Activated CD4-positive, alpha-beta T cell treated with anti-CD3 and anti-CD28 coated beads, Interleukin-2, amount 10 ng/mL, durations not matched to agents 24 days and 14 days (primary cell): Measurements from ENCODE around the gene KCNJ5. TPM values are rescaled to one million over a fixed set of nuclear protein-coding genes. Genes with fewer than 3 reads are reported as not detected.

ENCODE experiments used
- DNase-seq: peaks from one replicate; pipeline ENCODE4 v3.0.0; 2022
- H3K27ac Mint-ChIP-seq: one replicate; pipeline ENCODE4 v1.8.0; 2022; ENCODE audit warnings: mild to moderate bottlenecking, mixed read lengths
- H3K27me3 Mint-ChIP-seq: one replicate; pipeline ENCODE4 v1.8.0; 2022; ENCODE audit warnings: mixed read lengths
- H3K36me3 Mint-ChIP-seq: one replicate; pipeline ENCODE4 v1.8.0; 2022; ENCODE audit warnings: low read depth, mild to moderate bottlenecking, mixed read lengths
- H3K4me1 Mint-ChIP-seq: one replicate; pipeline ENCODE4 v1.8.0; 2021; ENCODE audit warnings: mixed read lengths
- H3K4me3 Mint-ChIP-seq: one replicate; pipeline ENCODE4 v1.8.0; 2022; ENCODE audit warnings: mild to moderate bottlenecking, moderate library complexity, mixed read lengths
- H3K9me3 Mint-ChIP-seq: one replicate; pipeline ENCODE4 v1.8.0; 2021; ENCODE audit warnings: mixed read lengths
- intact Hi-C: fragments of 100-400 bp; cut with micrococcal nuclease; formaldehyde crosslinking; loops from one replicate; pipeline ENCODE4 v1.15.1; 2023
- total RNA-seq: library from RNA; stranded (reverse); gene quantifications from 2 replicates; pipeline ENCODE4 v1.2.3, GENCODE V29; 2022

KCNJ5 gene
- not detected in 2 replicates for total RNA-seq

DNA sequence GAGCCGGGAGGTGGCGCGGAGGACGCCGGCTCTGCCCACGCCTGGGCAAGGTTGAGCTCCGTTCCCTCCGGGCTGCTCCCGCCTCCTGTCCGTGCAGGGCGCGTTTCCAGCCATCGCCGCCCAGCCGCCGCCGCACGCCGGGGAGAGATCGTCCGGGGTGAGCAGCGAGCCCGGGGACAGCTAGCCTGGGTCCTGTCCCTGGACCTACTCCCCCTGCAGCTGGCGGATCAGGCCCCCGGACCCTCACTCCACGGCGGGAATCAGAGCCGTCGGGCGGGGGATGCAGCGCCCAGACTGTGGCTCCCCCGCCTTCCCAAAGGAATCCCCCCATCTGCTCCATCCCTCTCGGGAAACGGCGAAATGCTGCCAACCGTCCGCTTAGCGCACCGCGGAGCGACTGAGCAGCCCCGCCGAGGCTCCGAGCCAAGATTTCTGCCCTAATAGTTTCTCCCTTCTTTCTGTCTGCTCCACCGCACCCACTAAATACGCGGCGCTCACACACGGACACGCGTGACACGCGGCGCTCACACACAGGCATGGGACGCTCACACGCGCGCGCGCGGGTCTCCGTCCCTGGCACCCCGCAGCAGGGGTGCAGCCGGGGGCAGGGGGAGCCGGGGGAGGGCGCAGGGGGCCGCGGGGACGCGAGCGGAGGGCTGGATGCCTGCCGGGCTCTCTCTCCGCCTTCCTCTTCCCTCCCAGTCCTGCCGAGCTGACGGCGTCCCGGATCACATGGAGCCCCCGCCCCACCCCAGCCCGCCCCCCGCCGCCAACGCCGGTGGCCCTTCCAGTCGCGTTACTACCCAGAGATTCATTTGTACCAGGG lies at the start of gene KCNJ5:
TSS of gene KCNJ5 (plus strand) at position 814 of the 826 bp plus-strand sequence. CDS start 19,918 bp downstream, outside the sequence.
- Mint-ChIP-seq H3K27ac (no peak within 1 kb of the TSS), H3K9me3 (no peaks in the 10 kb centered on the region), H3K27me3 (peaks cover 70% of the 10 kb centered on the region), H3K36me3 (no peaks in the 10 kb centered on the region), H3K4me3 (peak within 1 kb of the TSS; percentile 75), H3K4me1 (peaks cover 8% of the 10 kb centered on the region)
- no peak for DNase-seq
- intact Hi-C loops: loop anchor here (2.0 kb wide), 1 partner anchor 14 kb away; no protein-coding TSS in a partner anchor

DNA sequence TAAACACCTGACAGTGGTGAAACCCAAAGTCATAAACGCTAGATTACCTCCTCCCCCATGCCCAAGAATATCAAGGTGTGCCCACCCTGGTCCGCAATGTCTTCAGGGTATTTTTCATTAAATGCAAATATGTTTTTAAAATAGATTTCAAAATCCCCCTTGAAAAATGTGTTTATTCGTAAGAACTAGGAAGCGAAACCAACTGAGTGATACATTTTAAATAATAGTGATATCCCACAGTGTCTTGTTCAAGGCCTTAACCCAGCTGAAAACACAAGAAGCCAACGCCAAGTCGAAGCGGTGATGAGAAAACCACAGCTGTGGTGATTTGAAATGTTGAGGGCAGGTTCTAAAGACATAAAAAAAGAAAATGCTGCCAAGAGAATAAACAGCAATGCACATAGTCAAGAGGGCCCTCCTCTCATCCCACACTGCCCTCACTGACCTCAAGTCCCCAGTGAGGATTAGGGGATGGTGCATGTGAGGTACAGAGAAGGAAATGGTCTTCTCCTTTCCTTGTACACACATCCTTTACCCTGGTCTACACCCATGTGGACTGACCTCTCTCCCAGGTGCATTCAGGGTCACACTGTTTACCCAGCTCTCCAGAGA lies 49.6 kb upstream of the KCNJ5 start:
- H3K36me3 Mint-ChIP-seq: no peaks in the 10 kb centered on the region
- H3K27me3 Mint-ChIP-seq: no peaks in the 10 kb centered on the region
- DNase-seq: no peak
- no peaks in the 10 kb centered on the region for H3K9me3 Mint-ChIP-seq
- intact Hi-C loops: no loop called here
- peaks cover 35% of the 10 kb centered on the region for H3K4me1 Mint-ChIP-seq
- H3K4me3 Mint-ChIP-seq: no peak overlapping the region
- H3K27ac Mint-ChIP-seq: no peak overlapping the region

DNA sequence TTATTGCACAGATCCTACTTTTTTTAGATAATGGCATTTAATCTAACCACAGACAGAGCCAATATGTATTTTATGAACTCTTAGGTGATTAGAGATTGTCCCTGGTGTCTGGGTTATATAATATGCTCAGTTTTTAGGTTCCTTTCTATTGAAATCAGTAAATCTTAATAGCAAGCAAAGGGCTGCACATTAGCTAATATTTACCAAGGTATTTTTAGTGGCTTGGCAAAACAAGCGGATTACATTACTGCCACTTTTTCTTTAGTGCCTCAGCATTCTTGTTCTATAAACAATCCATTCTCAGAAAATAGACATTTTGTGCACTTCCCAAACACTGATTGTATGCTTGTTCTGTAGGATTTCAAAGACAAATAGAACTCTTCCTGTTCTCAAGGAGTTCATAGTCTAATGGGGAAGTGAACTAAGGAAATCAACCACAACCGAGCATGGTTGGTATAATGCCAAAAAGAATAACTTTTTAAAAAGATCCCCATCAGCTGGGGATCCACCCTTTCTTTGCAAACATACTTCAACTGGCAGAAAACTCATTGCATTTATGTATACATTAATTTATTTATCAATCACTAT lies 47.9 kb upstream of the KCNJ5 start:
- intact Hi-C loops: no loop called here
- no peaks in the 10 kb centered on the region for H3K27me3 Mint-ChIP-seq
- no peaks in the 10 kb centered on the region for H3K9me3 Mint-ChIP-seq
- DNase-seq: no peak
- no peak overlapping the region for H3K27ac Mint-ChIP-seq
- H3K36me3 Mint-ChIP-seq: no peaks in the 10 kb centered on the region
- peaks cover 25% of the 10 kb centered on the region for H3K4me1 Mint-ChIP-seq
- no peak overlapping the region for H3K4me3 Mint-ChIP-seq

DNA sequence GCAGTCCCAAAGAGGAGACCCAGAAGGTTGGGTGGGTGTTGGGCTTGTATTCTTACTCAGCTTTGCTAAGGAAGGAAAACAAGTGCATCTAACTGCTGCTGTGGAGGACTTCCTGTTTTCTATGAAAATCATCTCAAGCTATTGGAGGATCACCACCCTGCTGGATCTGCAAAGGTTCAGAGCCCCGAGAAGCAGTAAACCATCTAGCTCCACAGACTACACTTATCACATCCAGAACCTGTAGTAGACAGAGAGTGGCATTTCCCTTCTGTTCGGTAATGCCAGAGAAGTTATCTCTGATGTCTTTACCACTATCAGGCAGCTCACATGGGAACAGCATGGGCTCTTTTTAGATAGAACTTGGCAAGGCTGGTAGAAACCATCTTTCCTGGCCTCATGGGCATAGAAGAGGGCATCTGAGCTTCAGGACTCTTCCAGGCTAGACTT lies 45.8 kb upstream of the KCNJ5 start:
- intact Hi-C loops: loop anchor here (5.0 kb wide), 1 partner anchor 813 kb away; no protein-coding TSS in a partner anchor
- peak overlapping the region; percentile 64 for H3K27ac Mint-ChIP-seq
- DNase-seq: peak; percentile 75
- peaks cover 19% of the 10 kb centered on the region for H3K4me1 Mint-ChIP-seq
- H3K27me3 Mint-ChIP-seq: no peaks in the 10 kb centered on the region
- H3K9me3 Mint-ChIP-seq: no peaks in the 10 kb centered on the region
- H3K4me3 Mint-ChIP-seq: peak overlapping the region; percentile 10
- no peaks in the 10 kb centered on the region for H3K36me3 Mint-ChIP-seq

DNA sequence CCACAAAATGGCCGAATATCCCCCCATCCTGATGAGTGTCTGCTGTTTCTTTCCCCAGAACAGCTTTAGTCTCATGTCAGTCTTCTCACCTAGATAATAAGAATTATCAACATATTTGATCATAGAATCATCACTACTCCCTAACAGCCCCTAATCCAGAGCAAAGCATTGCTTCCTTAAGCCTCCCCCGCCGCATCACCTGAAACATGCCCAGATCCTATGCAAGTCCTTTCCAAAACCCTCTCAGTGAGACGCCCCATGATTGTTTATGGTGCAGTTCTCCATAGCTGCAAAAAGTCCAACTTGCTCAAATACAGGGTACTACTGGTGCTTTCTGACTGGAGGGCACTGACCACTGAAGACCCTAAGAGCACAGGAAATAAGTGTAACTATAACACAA lies 44.2 kb upstream of the KCNJ5 start:
- Mint-ChIP-seq H3K36me3 (no peaks in the 10 kb centered on the region), H3K4me3 (no peak overlapping the region), H3K9me3 (no peaks in the 10 kb centered on the region), H3K27me3 (no peaks in the 10 kb centered on the region), H3K4me1 (peaks cover 16% of the 10 kb centered on the region), H3K27ac (no peak overlapping the region)
- intact Hi-C loops: loop anchor here (5.0 kb wide), 1 partner anchor 815 kb away; no protein-coding TSS in a partner anchor
- no peak for DNase-seq

DNA sequence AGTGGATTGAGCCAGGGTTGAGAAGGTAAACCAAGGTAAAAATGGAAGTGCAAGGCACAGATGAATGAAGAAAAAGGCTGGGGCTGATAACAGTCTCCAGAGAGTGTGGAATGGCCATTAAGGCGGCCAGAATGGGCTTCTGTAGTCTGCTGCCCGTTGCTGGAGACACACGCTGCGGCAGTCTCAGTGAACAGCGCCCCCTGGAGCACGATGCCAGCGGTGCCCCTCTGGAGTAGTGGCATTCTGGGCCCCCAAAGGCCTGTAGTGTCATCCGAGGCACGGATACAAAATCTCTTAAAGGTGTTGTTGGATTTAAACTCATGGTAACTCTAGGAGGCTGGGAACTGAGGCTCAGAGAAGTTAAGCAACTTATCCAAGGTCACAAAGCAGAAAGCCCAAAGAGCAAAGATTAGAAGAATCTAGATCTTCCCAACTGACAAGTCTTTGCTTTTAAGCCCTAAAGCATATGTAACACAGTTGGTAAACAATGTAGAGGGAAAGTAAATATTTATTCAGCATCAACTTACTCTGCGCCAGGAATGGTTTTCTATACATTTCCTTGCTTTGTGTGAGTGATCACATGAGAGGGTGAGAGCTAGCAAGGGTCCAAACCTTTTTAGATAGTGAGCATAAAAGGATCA lies 42.2 kb upstream of the KCNJ5 start:
- intact Hi-C loops: loop anchor here (2.0 to 5.0 kb wide), 2 partner anchors 18 to 817 kb away; no protein-coding TSS in a partner anchor
- no peak overlapping the region for H3K4me3 Mint-ChIP-seq
- no peak overlapping the region for H3K27ac Mint-ChIP-seq
- peak; percentile 87 for DNase-seq
- no peaks in the 10 kb centered on the region for H3K36me3 Mint-ChIP-seq
- H3K27me3 Mint-ChIP-seq: no peaks in the 10 kb centered on the region
- no peaks in the 10 kb centered on the region for H3K9me3 Mint-ChIP-seq
- peaks cover 16% of the 10 kb centered on the region for H3K4me1 Mint-ChIP-seq

DNA sequence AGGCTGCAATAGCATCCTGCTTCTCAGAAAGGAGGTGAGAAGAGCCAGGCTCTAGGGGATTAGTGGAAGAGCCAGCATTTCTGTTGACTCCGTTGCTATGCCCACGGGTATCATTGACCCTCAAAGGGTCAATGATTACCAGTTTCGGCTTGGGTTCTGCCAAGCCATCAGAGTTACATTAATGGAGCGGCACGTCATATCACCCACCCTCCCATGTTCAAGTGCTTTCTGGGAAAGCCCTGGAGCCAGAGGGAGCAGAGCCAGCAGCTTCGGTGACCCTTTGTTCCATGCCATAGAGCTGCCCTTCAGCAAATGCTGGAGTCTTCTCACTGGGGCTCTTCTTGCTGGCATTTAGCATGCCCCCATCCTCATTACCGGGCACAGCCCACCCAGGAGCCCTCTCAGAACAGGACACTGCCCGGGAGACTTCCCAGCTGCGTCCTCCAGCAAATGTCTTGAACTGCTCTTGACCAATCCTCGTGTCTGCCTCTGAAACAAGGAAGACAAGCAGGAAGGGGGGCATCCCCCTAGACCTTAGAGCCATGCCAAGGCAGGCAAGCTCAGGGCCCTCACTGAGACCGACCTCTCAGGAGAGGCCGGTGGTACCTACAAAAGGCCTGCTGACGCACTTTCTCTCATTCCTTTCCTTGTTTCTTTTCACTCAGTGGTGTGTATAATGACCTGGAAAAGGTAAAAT lies 38.7 kb upstream of the KCNJ5 start:
- peaks cover 1% of the 10 kb centered on the region for H3K4me1 Mint-ChIP-seq
- H3K36me3 Mint-ChIP-seq: no peaks in the 10 kb centered on the region
- H3K27ac Mint-ChIP-seq: no peak overlapping the region
- DNase-seq: no peak
- no peak overlapping the region for H3K4me3 Mint-ChIP-seq
- peaks cover 5% of the 10 kb centered on the region for H3K27me3 Mint-ChIP-seq
- intact Hi-C loops: no loop called here
- no peaks in the 10 kb centered on the region for H3K9me3 Mint-ChIP-seq

DNA sequence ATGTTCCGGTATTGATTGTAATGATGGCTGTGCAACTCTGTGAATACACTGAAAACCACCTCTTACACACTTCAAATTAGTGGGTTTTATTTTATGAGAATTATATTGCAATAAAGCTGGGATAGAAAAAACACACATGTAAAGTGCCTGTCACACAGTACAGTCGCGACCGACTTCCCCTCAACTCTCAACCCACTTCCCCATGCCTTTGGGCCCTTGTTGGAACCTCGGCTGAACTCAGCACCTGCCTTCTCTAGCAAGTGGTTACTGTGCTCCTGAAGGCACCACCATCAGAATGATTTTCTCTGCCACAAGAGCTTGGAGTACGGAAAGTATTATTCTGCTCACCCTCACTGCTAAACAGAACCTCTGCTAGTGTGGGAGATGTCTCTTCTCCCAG lies 37.6 kb upstream of the KCNJ5 start:
- DNase-seq: no peak
- no peaks in the 10 kb centered on the region for H3K9me3 Mint-ChIP-seq
- intact Hi-C loops: no loop called here
- peaks cover 7% of the 10 kb centered on the region for H3K27me3 Mint-ChIP-seq
- H3K4me3 Mint-ChIP-seq: no peak overlapping the region
- H3K36me3 Mint-ChIP-seq: no peaks in the 10 kb centered on the region
- H3K4me1 Mint-ChIP-seq: peaks cover 1% of the 10 kb centered on the region
- no peak overlapping the region for H3K27ac Mint-ChIP-seq

DNA sequence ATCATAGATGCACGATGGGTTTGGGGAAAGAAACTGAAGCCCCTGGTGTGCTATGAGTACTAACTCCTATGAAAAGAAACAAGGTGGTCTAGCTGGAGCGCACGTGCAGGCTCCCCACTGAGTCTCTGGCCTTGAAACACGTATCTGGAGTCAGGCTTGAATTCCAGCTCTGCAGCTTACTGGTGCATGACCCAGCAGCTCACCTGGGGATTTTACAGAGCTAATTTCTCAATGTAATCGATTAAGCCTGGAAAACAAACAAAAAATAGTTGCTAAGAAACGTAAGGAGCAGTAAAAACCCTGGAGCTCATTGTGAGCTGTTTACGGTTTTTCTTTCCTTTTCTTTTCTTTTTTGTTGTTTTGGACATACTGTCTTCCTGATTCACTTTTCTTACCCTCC lies 36.3 kb upstream of the KCNJ5 start:
- no peak for DNase-seq
- intact Hi-C loops: loop anchor here (5.0 kb wide), 1 partner anchor 698 kb away; no protein-coding TSS in a partner anchor
- Mint-ChIP-seq H3K9me3 (no peaks in the 10 kb centered on the region), H3K27me3 (peaks cover 7% of the 10 kb centered on the region), H3K4me1 (peaks cover 1% of the 10 kb centered on the region), H3K36me3 (no peaks in the 10 kb centered on the region), H3K4me3 (no peak overlapping the region), H3K27ac (no peak overlapping the region)

DNA sequence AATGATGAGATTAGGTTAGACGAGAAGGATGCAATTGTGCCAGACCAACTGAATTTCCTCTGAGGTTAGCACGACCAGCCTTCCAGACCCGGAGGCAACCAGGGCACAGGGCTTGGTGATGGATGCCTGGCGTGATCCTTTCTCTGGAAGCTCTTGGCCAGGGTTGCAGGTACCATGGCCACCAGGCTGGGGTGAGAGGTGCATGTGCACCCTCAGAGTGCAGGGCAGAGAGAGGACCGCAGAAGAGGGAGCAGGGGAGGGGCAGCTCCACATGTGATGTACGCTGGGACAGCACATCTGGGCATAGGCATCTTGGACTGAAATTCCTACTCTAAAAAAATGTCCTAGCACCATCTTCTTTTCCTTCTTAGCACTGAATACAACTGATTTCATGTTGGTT lies 34.9 kb upstream of the KCNJ5 start:
- no peaks in the 10 kb centered on the region for H3K36me3 Mint-ChIP-seq
- no peak for DNase-seq
- H3K9me3 Mint-ChIP-seq: no peaks in the 10 kb centered on the region
- H3K27me3 Mint-ChIP-seq: peaks cover 9% of the 10 kb centered on the region
- intact Hi-C loops: loop anchor here (5.0 kb wide), 1 partner anchor 699 kb away; no protein-coding TSS in a partner anchor
- peaks cover 3% of the 10 kb centered on the region for H3K4me1 Mint-ChIP-seq
- H3K27ac Mint-ChIP-seq: no peak overlapping the region
- no peak overlapping the region for H3K4me3 Mint-ChIP-seq

DNA sequence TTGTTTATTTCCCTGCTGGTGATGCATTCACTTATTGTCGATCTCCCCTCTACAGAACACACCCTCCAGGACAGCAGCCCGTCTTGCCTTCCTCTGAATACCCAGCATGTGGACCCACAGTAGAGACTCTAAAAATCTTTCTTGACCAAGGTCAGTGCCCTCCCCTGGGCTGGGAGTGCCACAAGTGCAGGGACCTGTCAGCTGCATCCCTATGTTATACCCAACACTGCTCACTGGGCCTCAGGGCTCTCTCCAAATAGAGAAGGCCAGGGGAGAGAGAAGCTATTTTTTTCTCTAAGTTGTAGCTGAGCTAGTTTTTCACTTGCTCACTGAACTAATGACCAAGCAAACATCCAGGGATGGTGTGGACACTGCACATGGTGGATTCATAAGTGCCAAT lies 33.8 kb upstream of the KCNJ5 start:
- Mint-ChIP-seq H3K27me3 (peaks cover 9% of the 10 kb centered on the region), H3K27ac (no peak overlapping the region)

DNA sequence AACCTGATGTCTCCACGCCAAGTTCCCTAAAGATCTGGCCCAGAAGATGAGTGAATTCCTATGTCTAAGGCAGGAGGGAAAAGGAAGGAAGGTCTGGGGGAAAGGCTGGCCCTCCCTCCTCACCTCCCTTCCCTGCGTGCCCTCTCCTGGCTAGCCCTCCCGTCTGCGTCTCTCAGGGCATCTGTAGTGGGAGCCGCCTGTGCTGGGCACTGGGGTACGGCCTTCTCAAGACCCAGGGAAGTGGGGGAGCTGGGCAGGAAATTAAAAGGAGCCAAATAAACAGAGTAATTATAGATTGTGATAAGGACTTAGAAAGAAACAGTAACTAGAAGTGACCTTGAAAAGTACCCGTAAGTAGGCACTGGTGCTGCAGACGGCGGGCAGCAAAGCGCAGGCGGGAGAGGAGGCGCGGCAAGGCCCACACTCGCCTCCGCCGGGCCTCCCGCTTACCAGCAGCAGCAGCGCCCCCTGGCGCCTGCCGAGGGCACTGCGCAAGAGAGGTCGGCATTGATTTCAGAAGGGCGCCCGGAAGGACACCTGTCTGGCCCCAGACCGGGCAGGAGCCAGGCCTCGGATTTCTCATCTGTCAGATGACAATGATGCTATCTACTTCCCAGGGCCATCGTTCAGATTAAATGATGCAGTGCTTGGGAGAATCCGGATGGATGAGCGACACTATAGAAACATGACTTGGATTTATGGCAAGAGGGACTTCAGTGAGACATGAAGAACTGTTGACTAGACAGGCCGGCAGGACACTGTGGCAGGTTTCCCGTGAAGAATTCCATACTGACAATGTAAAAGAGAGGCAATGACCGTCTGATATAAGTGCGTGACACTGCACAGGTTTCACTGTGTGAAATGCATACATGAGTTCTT lies 31.4 kb upstream of the KCNJ5 start:
- H3K4me1 Mint-ChIP-seq: peaks cover 3% of the 10 kb centered on the region
- H3K36me3 Mint-ChIP-seq: no peaks in the 10 kb centered on the region
- H3K27ac Mint-ChIP-seq: no peak overlapping the region
- no peaks in the 10 kb centered on the region for H3K9me3 Mint-ChIP-seq
- peaks cover 9% of the 10 kb centered on the region for H3K27me3 Mint-ChIP-seq
- intact Hi-C loops: loop anchor here (1.0 to 5.0 kb wide), 2 partner anchors 703 to 829 kb away; no protein-coding TSS in a partner anchor
- peak; percentile 94 for DNase-seq
- no peak overlapping the region for H3K4me3 Mint-ChIP-seq

More for the DNA sequence above, 33.8 kb upstream of the KCNJ5 start:
- no peaks in the 10 kb centered on the region for H3K9me3 Mint-ChIP-seq
- no peak overlapping the region for H3K4me3 Mint-ChIP-seq
- intact Hi-C loops: loop anchor here (5.0 kb wide), 1 partner anchor 700 kb away; no protein-coding TSS in a partner anchor
- H3K4me1 Mint-ChIP-seq: peaks cover 3% of the 10 kb centered on the region
- no peak for DNase-seq
- no peaks in the 10 kb centered on the region for H3K36me3 Mint-ChIP-seq
